Neural cell (in vitro differentiated cells): ENCODE measurements around the gene MT1X. TPM values are rescaled to one million over a fixed set of nuclear protein-coding genes. Genes with fewer than 3 reads are reported as not detected.

Experiments
- H2AFZ ChIP-seq: fragments of 200-600, 300-800 bp; sonication (generic), shearing (Covaris generic); 2 replicates; pipeline ENCODE4 v1.6.0; 2014; ENCODE audit warnings: low read depth, mild to moderate bottlenecking, antibody characterized with exemption, low read length, moderate library complexity
- H3F3A ChIP-seq: fragments of 200-600 bp; shearing (Covaris generic); 2 replicates; pipeline ENCODE4 v1.6.1; 2016; ENCODE audit warnings: mild to moderate bottlenecking, moderate library complexity, mixed read lengths, antibody characterized with exemption, low read length; ENCODE audit not compliant: insufficient read depth, poor library complexity, severe bottlenecking
- H3K27ac ChIP-seq: fragments of 200-600, 300-800 bp; sonication (generic), shearing (Covaris generic); 2 replicates; pipeline ENCODE4 v1.5.1; 2014; ENCODE audit warnings: mild to moderate bottlenecking, low read length, moderate library complexity
- H3K27me3 ChIP-seq: fragments of 300-800, 200-600 bp; sonication (generic), shearing (Covaris generic); 2 replicates; pipeline ENCODE4 v1.6.0; 2014; ENCODE audit warnings: mild to moderate bottlenecking, low read depth, low read length, moderate library complexity; ENCODE audit not compliant: insufficient read depth
- H3K36me3 ChIP-seq: fragments of 300-800, 200-600 bp; sonication (generic), shearing (Covaris generic); 2 replicates; pipeline ENCODE4 v1.5.1; 2014; ENCODE audit warnings: mild to moderate bottlenecking, antibody characterized with exemption, low read length, moderate library complexity; ENCODE audit not compliant: insufficient read depth
- H3K4me2 ChIP-seq: fragments of 300-800, 200-600 bp; sonication (generic), shearing (Covaris generic); 2 replicates; pipeline ENCODE4 v1.6.0; 2014; ENCODE audit warnings: mild to moderate bottlenecking, low read length
- H3K4me3 ChIP-seq: fragments of 300-800, 200-600 bp; sonication (generic), shearing (Covaris generic); 2 replicates; pipeline ENCODE4 v1.5.1; 2014; ENCODE audit warnings: mild to moderate bottlenecking, low read length, moderate library complexity
- H3K79me2 ChIP-seq: fragments of 200-600 bp; shearing (Covaris generic); replicated peaks from 2 replicates; pipeline ENCODE4 v1.6.0; 2014; ENCODE audit warnings: mild to moderate bottlenecking, low read length, moderate library complexity; ENCODE audit not compliant: insufficient read depth
- H3K9ac ChIP-seq: fragments of 300-800, 200-600 bp; sonication (generic), shearing (Covaris generic); 2 replicates; pipeline ENCODE4 v1.6.1; 2016; ENCODE audit warnings: mild to moderate bottlenecking, low read length, mixed read lengths
- H3K9me2 ChIP-seq: fragments of 200-600 bp; shearing (Covaris generic); 2 replicates; pipeline ENCODE4 v1.6.1; 2016; ENCODE audit warnings: mild to moderate bottlenecking, low read length, mixed read lengths; ENCODE audit not compliant: insufficient read depth
- H3K9me3 ChIP-seq: fragments of 200-600, 300-800 bp; sonication (generic), shearing (Covaris generic); 2 replicates; pipeline ENCODE4 v1.6.1; 2016; ENCODE audit warnings: mild to moderate bottlenecking, mixed run types, low read length, moderate library complexity, mixed read lengths
- H4K20me1 ChIP-seq: fragments of 200-600 bp; shearing (Covaris generic); 2 replicates; pipeline ENCODE4 v1.6.1; 2016; ENCODE audit warnings: mild to moderate bottlenecking, mixed run types; ENCODE audit not compliant: insufficient read depth
- CTCF ChIP-seq: fragments of 450-650 bp; IDR thresholded peaks from 2 replicates; pipeline ENCODE4 v1.5.1; 2014; ENCODE audit warnings: antibody characterized with exemption, mild to moderate bottlenecking, moderate library complexity; ENCODE audit not compliant: poor library complexity, severe bottlenecking
- EP300 ChIP-seq: fragments of 450-650 bp; conservative IDR thresholded peaks from 2 replicates; pipeline ENCODE4 v1.6.1; 2014; ENCODE audit warnings: antibody characterized with exemption, mild to moderate bottlenecking, moderate library complexity; ENCODE audit not compliant: poor library complexity, severe bottlenecking
- EZH2 ChIP-seq: fragments of 200-600, 300-800 bp; shearing (Covaris generic), sonication (generic); IDR thresholded peaks from 2 replicates; pipeline ENCODE4 v1.6.1; 2014; ENCODE audit warnings: antibody characterized with exemption, low read length, borderline replicate concordance, mild to moderate bottlenecking; ENCODE audit not compliant: insufficient read depth, poor library complexity, severe bottlenecking
- MXI1 ChIP-seq: fragments of 450-650 bp; conservative IDR thresholded peaks from 2 replicates; pipeline ENCODE4 v1.6.1; 2014; ENCODE audit warnings: antibody characterized with exemption, mild to moderate bottlenecking; ENCODE audit not compliant: poor library complexity, severe bottlenecking
- POLR2AphosphoS5 ChIP-seq: IDR thresholded peaks from 2 replicates; pipeline ENCODE4 v1.6.1; 2012
- RAD21 ChIP-seq: fragments of 450-650 bp; conservative IDR thresholded peaks from 2 replicates; pipeline ENCODE4 v1.6.1; 2014; ENCODE audit warnings: antibody characterized with exemption, mild to moderate bottlenecking, moderate library complexity
- REST ChIP-seq: IDR thresholded peaks from 2 replicates; pipeline ENCODE4 v1.6.1; 2012; ENCODE audit warnings: borderline replicate concordance
- SMC3 ChIP-seq: fragments of 450-650 bp; conservative IDR thresholded peaks from 2 replicates; pipeline ENCODE4 v1.6.1; 2014; ENCODE audit warnings: antibody characterized with exemption, mild to moderate bottlenecking, moderate library complexity; ENCODE audit not compliant: poor library complexity
- TAF1 ChIP-seq: IDR thresholded peaks from 2 replicates; pipeline ENCODE4 v1.6.1; 2012; ENCODE audit warnings: low read depth
- polyA plus RNA-seq: library from polyadenylated mRNA; depleted of rRNA; stranded (reverse); fragments of >200 nt; gene quantifications from 2 replicates; pipeline ENCODE4 v1.2.3, GENCODE V29; 2014

Gene MT1X
- polyA plus RNA-seq, 1 donor from 2014 or later, result 8.1 TPM

GRCh38 chr16:56684256-56684925, 2.1 kb downstream of the MT1X start:
- no peak overlapping the region for H3K4me3 ChIP-seq
- no peak overlapping the region for H2AFZ ChIP-seq
- H3K27me3 ChIP-seq, result peaks cover 26% of the 10 kb centered on the region
- H3F3A ChIP-seq, result no peaks in the 10 kb centered on the region
- H3K36me3 ChIP-seq, result no peaks in the 10 kb centered on the region
- H3K9me3 ChIP-seq, result no peaks in the 10 kb centered on the region
- H3K9ac ChIP-seq, result no peak overlapping the region
- no peaks in the 10 kb centered on the region for H4K20me1 ChIP-seq
- H3K79me2 ChIP-seq, result no peaks in the 10 kb centered on the region
- H3K27ac ChIP-seq, result no peak overlapping the region
- TF ChIP-seq TAF1 (no peak), MXI1 (no peak), SMC3 (no peak), REST (no peak), RAD21 (no peak), EP300 (no peak), POLR2AphosphoS5 (no peak), CTCF (no peak), EZH2 (no peak)
- H3K9me2 ChIP-seq, result no peaks in the 10 kb centered on the region
- H3K4me2 ChIP-seq, result no peak overlapping the region

- no peak overlapping the region for H2AFZ ChIP-seq
- H4K20me1 ChIP-seq, result no peaks in the 10 kb centered on the region
- no peaks in the 10 kb centered on the region for H3K9me2 ChIP-seq
- no peak for TF ChIP-seq EZH2
- TF ChIP-seq MXI1, result no peak
- TF ChIP-seq POLR2AphosphoS5, result no peak
- TF ChIP-seq CTCF, result no peak
- no peak for TF ChIP-seq TAF1
- no peak for TF ChIP-seq EP300
- no peak for TF ChIP-seq SMC3
- no peak for TF ChIP-seq RAD21
- no peak for TF ChIP-seq REST
- H3K9me3 ChIP-seq, result no peaks in the 10 kb centered on the region
- no peak overlapping the region for H3K4me3 ChIP-seq
- no peaks in the 10 kb centered on the region for H3F3A ChIP-seq
- no peak overlapping the region for H3K4me2 ChIP-seq
- H3K27me3 ChIP-seq, result peaks cover 26% of the 10 kb centered on the region
- H3K9ac ChIP-seq, result no peak overlapping the region
- H3K79me2 ChIP-seq, result no peaks in the 10 kb centered on the region
- H3K27ac ChIP-seq, result no peak overlapping the region
- H3K36me3 ChIP-seq, result no peaks in the 10 kb centered on the region
Observed at GRCh38 chr16:56684926-56685590, 2.8 kb downstream of the MT1X start.
